GM13977 (cell line): Measurements from ENCODE around the gene DPF3.

Experiments
- DNase-seq: peaks from one replicate; pipeline ENCODE4 v3.0.0; 2012; ENCODE audit warnings: low spot score
- CTCF ChIP-seq: IDR thresholded peaks from 2 replicates; pipeline ENCODE4 v1.5.1; 2012; ENCODE audit warnings: mild to moderate bottlenecking, control low read depth; ENCODE audit not compliant: insufficient read depth; ENCODE audit errors: extremely low read depth, missing control alignments
- in situ Hi-C: fragments of 300-500 bp; cut with MboI; formaldehyde crosslinking; loops from one replicate; pipeline ENCODE4 v1.12.0; 2022; ENCODE audit warnings: low sequenced_read_pairs, low pct_unique_long_range_greater_than_20kb, mixed read lengths, inconsistent platforms; ENCODE audit not compliant: unreplicated experiment

The DPF3 gene

GRCh38 chr14:72775923-72776554, 117.9 kb downstream of the DPF3 start:
- TF ChIP-seq CTCF = no peak
- in situ Hi-C loops = no loop called here
- DNase-seq = no peak

GRCh38 chr14:72774894-72775620, 118.8 kb downstream of the DPF3 start:
- TF ChIP-seq CTCF = no peak
- no peak for DNase-seq
- in situ Hi-C loops = no loop called here

- TF ChIP-seq CTCF = no peak
- in situ Hi-C loops = no loop called here
- DNase-seq = no peak
Measured at GRCh38 chr14:72774141-72774540, 119.8 kb downstream of the DPF3 start.

GRCh38 chr14:72771561-72771960, 122.3 kb downstream of the DPF3 start:
- TF ChIP-seq CTCF = no peak
- in situ Hi-C loops = no loop called here

GRCh38 chr14:72766296-72766695, 127.6 kb downstream of the DPF3 start:
- in situ Hi-C loops = no loop called here
- no peak for TF ChIP-seq CTCF
- DNase-seq = no peak

More at GRCh38 chr14:72771561-72771960, 122.3 kb downstream of the DPF3 start:
- DNase-seq = no peak

GRCh38 chr14:72763892-72764291, 130.0 kb downstream of the DPF3 start:
- in situ Hi-C loops = no loop called here
- TF ChIP-seq CTCF = no peak
- no peak for DNase-seq
